Sigmoid colon (tissue), 7 donors: Measurements from ENCODE around the gene LUC7L3. TPM values are rescaled to one million over a fixed set of nuclear protein-coding genes. Genes with fewer than 3 reads are reported as not detected.

Experiments used
- DNase-seq: peaks from one replicate; pipeline ENCODE4 v3.0.0-alpha.2; 2019
- H3K27ac ChIP-seq, 4 donors: fragments of 200-600 bp; sonication (generic); one replicate each; pipeline ENCODE4 v1.5.1; 2016 to 2019; ENCODE audit warnings: mild to moderate bottlenecking in 1 of 4
- H3K27me3 ChIP-seq, 3 donors: fragments of 200-600 bp; sonication (generic); one replicate each; pipeline ENCODE4 v1.5.1; 2019; ENCODE audit warnings: mild to moderate bottlenecking in 1 of 3
- H3K36me3 ChIP-seq, 4 donors: fragments of 200-600 bp; sonication (generic); one replicate each; pipeline ENCODE4 v1.5.1; 2016 to 2019
- H3K4me1 ChIP-seq, 4 donors: fragments of 200-600 bp; sonication (generic); one replicate each; pipeline ENCODE4 v1.5.1; 2017 to 2019
- H3K4me3 ChIP-seq, 4 donors: fragments of 200-600 bp; sonication (generic); one replicate each; pipeline ENCODE4 v1.5.1; 2017 to 2019; ENCODE audit warnings: mild to moderate bottlenecking in 2 of 4, moderate library complexity in 1 of 4
- H3K9me3 ChIP-seq, 4 donors: fragments of 200-600 bp in 3 of 4; sonication (generic) in 3 of 4; one replicate each; pipeline versions ENCODE4 v1.5.1 to v1.6.1; 2013 to 2019
- CTCF ChIP-seq, 4 experiments: fragments of 450-650 bp in 3 of 4; fragments of 200-600 bp in 1 of 4; IDR thresholded peaks; one replicate each; pipeline ENCODE4 v1.5.1; 2016 to 2019; ENCODE audit warnings: antibody characterized with exemption in 4 of 4, mild to moderate bottlenecking in 3 of 4, moderate library complexity in 2 of 4
- EP300 ChIP-seq, 4 donors: sonication (generic); formaldehyde crosslinking; IDR thresholded peaks; one replicate each; pipeline ENCODE4 v1.6.1; 2017; ENCODE audit warnings: antibody characterized with exemption in 4 of 4
- POLR2A ChIP-seq, 2 donors: fragments of 450-650 bp; IDR thresholded peaks; one replicate each; pipeline ENCODE4 v1.6.1; 2016; ENCODE audit warnings: antibody characterized with exemption in 2 of 2, mild to moderate bottlenecking in 2 of 2, moderate library complexity in 2 of 2
- POLR2AphosphoS5 ChIP-seq, 4 donors: sonication (generic); formaldehyde crosslinking; IDR thresholded peaks; one replicate each; pipeline ENCODE4 v1.6.1; 2017; ENCODE audit warnings: antibody characterized with exemption in 4 of 4
- WGBS, 2 donors: extraction: QIAGEN DNeasy Blood & Tissue Kit; methylation state at CpG; one replicate each; pipeline ENCODE4 v1.1.7; 2013; 5-methylcytosine and 5-hydroxymethylcytosine counted together
- intact Hi-C: fragments of 100-400 bp; cut with DNase I; formaldehyde crosslinking; loops from one replicate; pipeline ENCODE4 v1.15.1; 2023
- polyA plus RNA-seq, 3 donors: library from polyadenylated mRNA; stranded (reverse); fragments of 200-250 nt; gene quantifications; one replicate each; pipeline ENCODE4 v1.2.3, GENCODE V29; 2013
- total RNA-seq, 4 donors: library from RNA; depleted of rRNA; stranded (reverse); fragments of >200 nt; gene quantifications; one replicate each; pipeline ENCODE4 v1.1.0, GENCODE V29; 2016
- donor health status: healthy with polysubstance abuse.
- donor health status: Bipolar disorder and iron deficiency.
- donor health status: healthy.

The LUC7L3 gene
- total and polyA plus RNA-seq, 7 donors = 43.2 to 188 (median 71.4) TPM

GRCh38 chr17:50735287-50735686 lies 15.9 kb downstream of the LUC7L3 start:
- intact Hi-C loops = no loop called here
- H3K4me3 ChIP-seq = no peak overlapping the region
- peaks cover 0 to 33% (median 7%) of the 10 kb centered on the region in 4 donors for H3K36me3 ChIP-seq
- TF ChIP-seq POLR2A (IDR thresholded peaks at IDR 0.05) (no peak), POLR2AphosphoS5 (IDR thresholded peaks at IDR 0.05) (no peak), EP300 (IDR thresholded peaks at IDR 0.05) (no peak), CTCF (IDR thresholded peaks at IDR 0.05) (no peak)
- H3K9me3 ChIP-seq = no peaks in the 10 kb centered on the region
- H3K27me3 ChIP-seq = no peaks in the 10 kb centered on the region
- 38 to 71% methylated on average over 3 of the region's 3 CpGs for WGBS, 2 donors
- DNase-seq = no peak
- no peak overlapping the region for H3K27ac ChIP-seq
- peaks cover 0 to 56% (median 40%) of the 10 kb centered on the region in 4 donors for H3K4me1 ChIP-seq

- intact Hi-C loops = no loop called here
- no peak for DNase-seq
- 92% methylated on average over 2 of the region's 2 CpGs for WGBS, 2 donors
Observed at GRCh38 chr17:50737118-50737698, 17.8 kb downstream of the LUC7L3 start.

GRCh38 chr17:50739098-50739497 lies 19.7 kb downstream of the LUC7L3 start:
- peaks cover 32 to 71% (median 45%) of the 10 kb centered on the region in 4 donors for H3K36me3 ChIP-seq
- H3K4me1 ChIP-seq = peaks cover 0 to 28% (median 14%) of the 10 kb centered on the region in 4 donors

More at GRCh38 chr17:50737118-50737698, 17.8 kb downstream of the LUC7L3 start:
- Histone ChIP-seq H3K9me3 (no peaks in the 10 kb centered on the region), H3K36me3 (peaks cover 16 to 52% (median 26%) of the 10 kb centered on the region in 4 donors), H3K4me1 (peaks cover 0 to 37% (median 21%) of the 10 kb centered on the region in 4 donors), H3K4me3 (no peak overlapping the region), H3K27ac (no peak overlapping the region), H3K27me3 (no peaks in the 10 kb centered on the region)
- TF ChIP-seq CTCF (IDR thresholded peaks at IDR 0.05) (no peak), POLR2A (IDR thresholded peaks at IDR 0.05) (no peak), EP300 (IDR thresholded peaks at IDR 0.05) (no peak), POLR2AphosphoS5 (IDR thresholded peaks at IDR 0.05) (no peak)

GRCh38 chr17:50745631-50746030 lies 26.2 kb downstream of the LUC7L3 start:
- WGBS, 2 donors = 89 to 94% methylated on average over 12 of the region's 12 CpGs
- no peak for TF ChIP-seq CTCF (IDR thresholded peaks at IDR 0.05)
- TF ChIP-seq POLR2A (IDR thresholded peaks at IDR 0.05) = no peak
- no peak for TF ChIP-seq EP300 (IDR thresholded peaks at IDR 0.05)
- TF ChIP-seq POLR2AphosphoS5 (IDR thresholded peaks at IDR 0.05) = no peak
- no peak overlapping the region for H3K4me3 ChIP-seq
- no peak for DNase-seq
- intact Hi-C loops = no loop called here
- H3K27me3 ChIP-seq = no peaks in the 10 kb centered on the region
- peaks cover 53 to 100% (median 82%) of the 10 kb centered on the region in 4 donors for H3K36me3 ChIP-seq
- no peaks in the 10 kb centered on the region for H3K4me1 ChIP-seq
- H3K9me3 ChIP-seq = no peaks in the 10 kb centered on the region
- no peak overlapping the region for H3K27ac ChIP-seq

More at GRCh38 chr17:50739098-50739497, 19.7 kb downstream of the LUC7L3 start:
- Histone ChIP-seq H3K9me3 (no peaks in the 10 kb centered on the region), H3K27ac (no peak overlapping the region), H3K27me3 (no peaks in the 10 kb centered on the region), H3K4me3 (no peak overlapping the region)
- intact Hi-C loops = no loop called here
- 45 to 58% methylated on average over 2 of the region's 2 CpGs for WGBS, 2 donors
- no peak for DNase-seq
- TF ChIP-seq POLR2AphosphoS5 (IDR thresholded peaks at IDR 0.05) = no peak
- TF ChIP-seq EP300 (IDR thresholded peaks at IDR 0.05) = no peak
- no peak for TF ChIP-seq CTCF (IDR thresholded peaks at IDR 0.05)
- no peak for TF ChIP-seq POLR2A (IDR thresholded peaks at IDR 0.05)
